NCI-H1092 treated with DMSO at 0.1 percent for 48 hours (cell line): ENCODE data around the gene STON1.
A peak's percentile ranks its signal among the peaks of the same experiment; 100 is the strongest.
"Not testable (repeated sequence)": the region's sequence is repeated elsewhere in the genome, so short reads cannot be mapped to it uniquely, and the experiment has no call there.

ENCODE experiments used
- DNase-seq: peaks from one replicate; lab custom pipeline; 2025; lab: John Stamatoyannopoulos, UW

STON1 gene, protein sequence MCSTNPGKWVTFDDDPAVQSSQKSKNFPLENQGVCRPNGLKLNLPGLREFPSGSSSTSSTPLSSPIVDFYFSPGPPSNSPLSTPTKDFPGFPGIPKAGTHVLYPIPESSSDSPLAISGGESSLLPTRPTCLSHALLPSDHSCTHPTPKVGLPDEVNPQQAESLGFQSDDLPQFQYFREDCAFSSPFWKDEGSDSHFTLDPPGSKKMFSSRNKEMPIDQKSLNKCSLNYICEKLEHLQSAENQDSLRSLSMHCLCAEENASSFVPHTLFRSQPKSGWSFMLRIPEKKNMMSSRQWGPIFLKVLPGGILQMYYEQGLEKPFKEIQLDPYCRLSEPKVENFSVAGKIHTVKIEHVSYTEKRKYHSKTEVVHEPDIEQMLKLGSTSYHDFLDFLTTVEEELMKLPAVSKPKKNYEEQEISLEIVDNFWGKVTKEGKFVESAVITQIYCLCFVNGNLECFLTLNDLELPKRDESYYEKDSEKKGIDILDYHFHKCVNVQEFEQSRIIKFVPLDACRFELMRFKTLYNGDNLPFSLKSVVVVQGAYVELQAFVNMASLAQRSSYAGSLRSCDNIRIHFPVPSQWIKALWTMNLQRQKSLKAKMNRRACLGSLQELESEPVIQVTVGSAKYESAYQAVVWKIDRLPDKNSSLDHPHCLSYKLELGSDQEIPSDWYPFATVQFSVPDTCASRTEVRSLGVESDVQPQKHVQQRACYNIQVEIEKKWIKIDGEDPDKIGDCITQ

DNA sequence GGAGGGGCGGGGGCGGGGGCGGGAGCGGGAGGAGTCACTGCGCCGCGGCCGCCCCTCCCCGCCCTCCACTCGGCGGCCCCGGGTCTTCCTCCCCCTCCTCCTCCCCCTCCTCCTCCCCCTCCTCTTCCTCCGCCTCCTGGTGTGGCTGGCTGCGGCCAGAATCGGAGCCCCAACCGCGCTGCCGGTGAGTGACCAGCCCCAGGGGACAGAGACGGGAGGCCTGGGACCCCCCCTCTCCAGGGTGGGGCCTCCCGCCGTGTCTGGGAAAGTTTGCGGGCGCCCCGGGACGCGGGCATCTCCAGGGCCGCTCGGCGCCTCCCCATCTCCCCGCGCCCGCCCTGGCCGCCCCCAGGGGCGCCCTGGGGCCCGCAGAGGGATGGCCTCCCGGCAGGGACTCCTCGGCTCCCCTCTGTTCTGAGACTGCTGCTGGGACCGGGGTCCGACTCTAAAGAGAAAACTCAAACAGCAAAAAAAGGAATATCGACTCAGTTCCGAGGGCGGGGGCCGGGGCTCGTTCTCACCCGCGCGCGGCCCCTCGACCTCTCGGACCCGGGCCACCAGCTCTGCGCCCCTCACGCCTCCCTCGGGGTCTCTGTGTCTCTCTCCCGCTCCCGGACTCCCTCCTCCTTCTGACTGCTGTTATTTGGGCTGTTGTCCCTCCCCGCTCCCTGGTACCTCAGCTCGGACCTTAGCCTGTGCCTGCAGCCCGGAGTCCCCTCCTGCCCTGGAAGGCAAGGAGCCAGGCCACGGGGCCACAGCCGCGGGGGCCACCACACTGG, at the start of gene STON1:
Gene STON1, plus strand, starts transcription at position 122 of the 779 bp plus-strand sequence. CDS start 50,480 bp downstream, outside the sequence.
- DNase-seq, result no peak

DNA sequence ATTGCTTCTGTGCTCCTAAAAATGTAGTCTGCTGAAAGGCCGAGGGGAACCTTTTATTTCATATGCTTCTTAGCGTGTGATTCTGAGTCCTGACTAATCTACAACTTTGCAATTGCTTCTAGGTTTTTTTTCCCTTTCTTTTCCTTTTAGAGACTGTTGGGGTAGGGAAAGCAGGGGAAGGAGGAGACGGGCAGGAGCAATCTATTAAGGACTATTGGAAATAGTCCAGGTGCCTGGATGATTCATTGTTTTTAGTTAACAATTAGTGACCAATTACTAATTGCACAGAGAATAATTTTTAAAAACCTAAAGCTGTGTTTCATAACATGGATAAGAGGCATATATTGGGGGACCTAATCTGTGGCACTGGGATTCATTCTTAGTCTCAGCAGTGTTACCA, 49.4 kb upstream of the STON1 start:
- peak; percentile 56 for DNase-seq

DNA sequence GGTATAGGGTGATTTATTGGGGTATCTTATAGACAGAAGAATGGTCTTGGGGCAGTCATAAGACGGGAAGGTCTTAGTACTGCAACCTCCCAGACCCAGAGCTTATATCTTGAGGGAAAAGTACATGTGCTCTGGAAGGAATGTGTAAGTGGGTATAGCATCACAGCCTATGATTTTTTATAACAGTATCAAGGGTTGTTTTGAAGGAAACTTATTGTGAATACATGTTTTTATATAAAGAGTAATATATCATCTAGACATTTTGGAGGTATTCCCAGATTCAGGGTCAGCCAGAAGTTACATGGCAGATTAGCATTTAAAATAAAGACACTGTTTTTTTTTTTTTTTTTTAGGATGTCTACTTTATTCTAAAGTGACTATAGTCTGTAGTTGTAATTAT, 47.6 kb upstream of the STON1 start:
- peak; percentile 9 for DNase-seq

DNA sequence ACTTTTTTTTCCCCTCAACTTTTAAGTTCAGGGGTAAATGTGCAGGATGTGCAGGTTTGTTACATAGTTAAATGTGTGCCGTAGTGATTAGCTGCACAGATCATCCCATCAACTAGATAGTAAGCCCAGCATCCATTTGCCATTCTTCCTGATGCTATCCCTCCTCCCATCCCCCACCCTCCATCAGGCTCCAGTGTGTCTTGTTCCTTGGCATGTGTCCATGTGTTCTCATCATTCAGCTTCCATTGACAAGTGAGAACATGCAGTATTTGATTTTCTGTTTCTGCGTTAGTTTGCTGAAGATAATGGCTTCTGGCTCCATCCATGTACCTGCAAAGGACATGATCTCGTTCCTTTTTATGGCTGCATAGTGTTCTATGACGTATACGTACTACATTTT, 47.2 kb upstream of the STON1 start:
- peak; percentile 17 for DNase-seq

DNA sequence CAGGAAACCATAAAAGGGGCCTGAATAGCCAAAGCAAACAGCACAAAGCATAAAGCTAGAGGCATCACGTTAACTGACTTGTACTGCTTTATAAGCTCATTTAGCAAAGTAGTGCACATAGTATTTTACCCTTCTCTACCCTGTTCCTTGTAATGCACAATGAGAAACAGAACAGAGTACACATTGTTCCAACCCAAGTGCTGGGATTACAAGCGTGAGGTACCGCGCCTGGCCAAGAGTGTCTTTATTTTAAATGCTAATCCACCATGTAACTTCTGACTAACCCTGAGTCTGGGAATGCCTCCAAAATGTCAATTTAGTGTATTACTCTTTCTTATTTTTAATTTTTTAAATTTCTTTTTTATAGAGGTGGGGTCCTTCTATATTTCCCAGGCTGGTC, 46.4 kb upstream of the STON1 start:
- DNase-seq, result no peak

DNA sequence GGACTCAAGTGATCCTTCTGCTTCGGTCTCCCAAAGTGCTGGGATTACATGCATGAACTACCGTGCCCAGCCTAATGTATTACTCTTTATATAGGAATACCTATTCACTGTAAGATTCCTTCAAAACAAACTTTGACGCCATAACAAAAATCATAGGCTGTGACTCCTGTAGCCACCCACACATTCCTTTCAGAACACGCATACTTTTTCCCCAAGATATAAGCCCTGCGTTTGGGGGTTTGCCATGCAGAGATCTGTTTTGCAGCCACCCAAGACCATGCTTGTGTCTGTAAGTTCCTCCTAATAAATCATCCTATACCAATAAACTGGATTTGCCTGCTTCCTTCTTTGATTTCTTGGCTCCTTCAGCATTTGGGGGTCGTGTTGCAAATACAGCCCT, 46.0 kb upstream of the STON1 start:
- no peak for DNase-seq

DNA sequence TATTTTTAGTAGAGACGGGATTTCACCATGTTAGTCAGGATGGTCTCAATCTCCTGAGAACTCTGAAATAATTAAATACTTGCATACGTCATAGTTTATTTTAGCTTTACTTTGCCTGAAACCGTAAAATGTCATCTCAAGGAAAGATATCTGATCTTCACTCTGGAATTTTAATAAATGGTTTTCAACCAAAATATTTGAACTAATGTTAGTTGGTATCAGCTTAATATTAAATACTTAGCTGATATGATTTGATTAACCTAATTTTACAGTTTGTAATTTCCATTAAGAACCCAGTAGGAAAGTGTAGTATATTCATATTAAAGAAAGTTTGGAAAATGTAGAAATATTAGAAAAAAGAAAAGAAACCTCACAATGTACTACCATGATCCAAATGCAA, 41.4 kb upstream of the STON1 start:
- DNase-seq, result no peak

DNA sequence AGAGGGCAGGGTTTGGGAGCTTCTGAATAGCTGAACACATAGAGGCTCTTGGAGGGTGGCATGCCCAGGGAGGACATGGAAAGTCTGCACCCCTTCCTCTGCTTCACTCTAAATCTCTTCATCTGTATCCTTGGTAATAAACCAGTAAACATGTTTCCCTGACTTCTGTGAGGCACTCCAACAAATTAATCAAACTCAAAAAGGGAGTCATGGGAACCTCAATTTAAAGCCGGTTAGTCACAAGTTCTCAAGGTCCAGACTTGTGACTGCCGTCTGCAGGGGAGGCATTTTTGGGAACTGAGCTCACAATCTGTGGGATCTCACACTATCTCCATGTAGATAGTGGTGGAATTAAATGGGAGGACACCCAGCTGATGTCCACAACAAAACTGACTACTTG, 33.1 kb upstream of the STON1 start:
- DNase-seq, result no peak

DNA sequence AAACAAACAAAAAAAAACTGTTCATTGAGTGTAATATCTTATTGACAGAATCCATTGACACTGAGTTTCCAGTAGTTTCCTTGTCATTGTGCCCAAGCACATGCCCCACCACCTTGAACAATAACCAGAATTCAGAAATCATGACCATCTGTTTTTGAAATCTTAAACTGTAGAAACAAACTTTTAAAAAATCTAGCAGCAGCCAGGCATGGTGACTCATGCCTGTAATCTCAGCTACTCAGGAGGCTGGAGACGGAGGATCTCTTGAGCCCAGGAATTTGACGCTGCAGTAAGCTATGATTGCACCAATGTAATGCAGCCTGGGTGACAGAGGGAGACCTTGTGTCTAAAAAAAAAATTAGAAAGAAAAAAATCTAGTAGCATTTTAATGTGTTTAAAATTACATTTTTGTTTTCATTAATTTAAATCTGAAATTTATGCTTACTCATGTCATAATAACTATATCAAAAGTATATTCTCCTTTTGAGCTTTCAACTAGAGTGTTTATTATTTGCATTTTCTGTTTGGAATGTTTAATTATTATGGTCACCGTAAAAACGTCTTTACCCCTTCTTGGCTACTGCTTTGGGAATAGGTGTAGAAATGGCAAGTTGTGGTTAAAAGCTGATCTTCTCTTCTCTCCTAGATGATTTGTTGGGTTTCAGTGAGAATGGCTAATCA, 25.2 kb upstream of the STON1 start:
- no peak for DNase-seq

DNA sequence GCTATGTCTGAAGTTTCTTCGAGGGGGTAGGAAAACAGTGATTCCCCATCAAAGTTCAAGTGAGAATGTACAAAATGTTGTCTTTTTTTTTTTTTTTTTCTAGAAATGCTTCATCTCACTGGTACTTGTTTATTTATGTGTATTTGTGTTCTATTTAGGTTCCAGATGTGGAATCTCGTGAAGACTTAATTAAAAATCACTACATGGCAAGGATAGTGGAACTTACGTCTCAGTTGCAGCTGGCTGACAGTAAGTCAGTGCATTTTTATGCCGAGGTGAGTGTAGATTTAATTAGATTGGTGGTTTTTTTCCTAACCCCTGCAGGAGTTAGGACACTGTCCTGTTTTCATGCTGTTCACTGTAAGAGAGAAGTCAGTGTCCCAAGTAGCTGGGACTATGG, 22.8 kb upstream of the STON1 start:
- DNase-seq, result no peak

DNA sequence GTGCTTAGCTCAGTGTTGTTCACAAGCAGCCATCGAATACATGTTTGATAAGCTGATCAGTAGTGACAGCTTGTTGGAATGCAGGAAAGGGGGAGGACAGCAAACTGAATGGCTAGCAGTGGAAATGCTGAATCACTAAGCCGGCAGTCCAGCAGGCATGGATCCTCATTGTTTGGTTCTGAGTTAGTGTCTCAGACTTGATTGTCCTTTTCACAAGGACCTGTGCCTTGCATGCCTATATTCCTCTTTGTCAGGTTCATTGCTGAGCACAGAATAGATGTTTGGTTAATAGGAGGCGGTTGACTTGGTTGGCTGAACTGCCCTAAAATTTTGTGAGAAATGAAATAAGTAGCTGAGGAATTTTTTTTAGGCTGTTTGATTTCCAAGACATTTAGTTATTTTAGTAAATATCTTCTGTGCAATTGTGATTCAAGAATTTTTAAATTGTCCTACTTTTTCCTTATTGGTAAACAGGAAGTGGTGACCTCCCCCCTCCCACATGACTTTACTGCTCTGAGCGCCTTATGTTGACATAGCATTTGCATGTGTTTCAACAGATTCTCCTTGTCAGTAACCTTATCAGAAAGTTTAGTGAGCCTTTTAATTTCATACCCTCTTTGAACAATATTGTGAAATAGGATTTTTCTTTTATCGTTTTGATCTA, 21.4 kb upstream of the STON1 start:
- no peak for DNase-seq

DNA sequence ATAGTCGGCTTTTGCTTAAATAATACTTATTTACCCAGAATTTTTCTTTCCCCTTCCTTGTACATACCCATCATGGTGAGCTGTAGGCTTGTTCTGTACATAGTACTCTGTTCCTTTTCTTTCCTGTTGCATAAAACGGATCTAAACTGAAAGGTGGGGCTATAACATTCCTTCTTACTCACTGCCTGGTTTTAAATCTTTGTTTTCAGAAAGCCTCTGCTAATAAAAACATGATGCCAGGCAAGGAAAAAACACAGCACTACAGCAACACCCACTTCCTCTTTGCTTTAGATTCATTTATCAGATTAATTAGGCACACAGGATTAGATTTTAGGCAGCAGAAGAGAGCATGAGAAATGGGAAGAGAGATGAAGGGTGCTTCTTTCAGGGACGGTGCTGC, 19.6 kb upstream of the STON1 start:
- DNase-seq, result no peak

DNA sequence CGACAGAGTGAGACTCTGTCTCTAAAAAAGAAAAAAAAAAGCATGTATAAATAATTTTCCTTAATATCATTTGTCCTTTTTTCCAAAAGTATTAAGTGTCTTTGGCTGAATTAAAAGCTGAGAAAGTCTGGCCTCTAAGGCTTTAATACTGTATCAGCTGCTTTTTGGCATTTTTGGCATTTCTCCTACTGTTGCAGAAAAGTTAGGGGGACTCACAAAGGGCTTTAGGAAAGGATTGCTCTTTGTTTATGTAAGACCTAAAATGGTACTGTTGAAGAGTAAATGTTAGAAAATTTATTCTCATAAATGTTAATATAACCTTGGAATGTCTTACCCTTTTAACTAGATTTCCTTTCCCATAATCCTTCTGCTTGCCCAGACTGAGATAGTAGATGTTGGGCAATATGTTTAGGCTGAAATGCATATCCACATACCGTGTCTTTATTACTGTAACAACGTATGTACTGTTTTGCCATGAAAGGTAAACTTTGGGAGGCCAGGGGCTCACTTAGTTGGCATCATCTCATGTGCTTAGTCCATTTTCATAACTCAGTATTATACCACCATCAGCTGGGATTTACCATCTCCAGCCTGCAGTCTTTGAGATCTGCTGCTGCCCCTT, 18.0 kb upstream of the STON1 start:
- DNase-seq, result no peak

DNA sequence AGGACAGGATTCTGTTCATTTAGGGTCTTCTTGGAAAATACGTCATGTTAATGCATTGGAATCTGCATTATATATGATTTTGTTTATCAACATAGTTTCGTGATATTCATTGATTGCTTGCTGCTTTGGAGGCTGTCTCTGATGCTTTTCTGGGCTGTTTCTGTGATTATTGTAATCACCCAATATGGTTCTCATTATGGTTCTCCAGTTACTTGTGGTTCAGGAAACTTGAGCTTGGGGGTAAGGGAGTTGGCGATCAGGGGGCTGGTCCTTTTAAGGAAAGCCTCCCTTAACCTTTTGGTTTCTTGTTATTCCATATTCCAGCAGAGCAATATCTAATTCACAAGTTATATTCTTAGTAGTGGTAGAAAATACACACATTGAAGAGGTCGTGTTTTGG, 17.4 kb upstream of the STON1 start:
- no peak for DNase-seq

DNA sequence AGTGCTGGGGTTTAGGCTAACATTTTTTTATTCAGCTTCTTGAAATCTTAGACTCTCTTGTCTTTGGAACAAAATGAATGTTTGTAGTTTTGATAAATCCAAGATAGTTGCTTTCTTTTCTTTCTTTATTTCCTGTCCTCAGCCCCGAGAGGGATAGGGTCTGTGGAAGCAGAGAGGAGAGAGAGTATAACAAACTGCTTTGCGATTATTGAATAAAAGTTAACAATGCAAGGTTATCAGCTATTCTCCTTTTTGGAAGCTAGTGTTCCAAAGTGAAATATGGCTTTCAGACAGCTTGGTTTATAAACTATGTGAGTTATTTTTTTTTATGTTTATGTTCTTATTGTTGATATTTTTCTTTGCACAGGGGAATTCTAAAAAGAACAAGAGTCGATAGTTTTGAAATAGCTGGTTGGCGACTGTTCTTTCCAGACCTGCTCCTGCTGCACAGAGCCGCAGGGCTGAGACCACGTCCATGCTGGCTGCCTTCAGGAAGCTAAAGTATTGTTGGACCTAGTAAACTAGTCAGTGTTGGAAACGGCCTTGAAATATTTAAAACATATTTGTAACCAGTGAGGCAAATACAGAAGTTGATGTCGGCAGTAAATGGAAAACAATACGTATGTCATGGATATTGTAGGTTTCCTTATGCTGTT, 15.5 kb upstream of the STON1 start:
- no peak for DNase-seq

DNA sequence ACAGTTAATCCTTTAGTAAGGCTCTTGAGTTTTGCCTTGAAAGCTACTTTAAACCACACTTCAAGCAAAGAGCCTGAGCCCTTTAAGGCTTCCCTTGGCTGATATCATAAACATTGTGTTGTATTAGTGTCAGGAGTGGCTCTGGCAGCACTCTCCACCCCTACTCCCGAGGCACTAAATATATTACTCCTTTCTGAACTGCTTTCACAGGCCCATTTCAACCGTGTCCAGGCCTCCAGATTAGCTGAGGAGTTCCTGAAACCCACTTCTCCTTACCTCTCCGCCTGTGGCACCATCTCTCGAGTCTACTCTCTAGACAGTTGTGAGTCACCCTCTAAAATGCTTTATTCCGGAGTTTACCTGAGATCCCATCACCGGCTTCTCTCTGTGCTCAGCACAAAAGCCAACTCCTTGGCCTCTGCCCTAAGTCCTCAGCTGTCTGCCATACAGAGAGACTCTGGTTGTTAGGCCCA, 14.4 kb upstream of the STON1 start:
- no peak for DNase-seq

DNA sequence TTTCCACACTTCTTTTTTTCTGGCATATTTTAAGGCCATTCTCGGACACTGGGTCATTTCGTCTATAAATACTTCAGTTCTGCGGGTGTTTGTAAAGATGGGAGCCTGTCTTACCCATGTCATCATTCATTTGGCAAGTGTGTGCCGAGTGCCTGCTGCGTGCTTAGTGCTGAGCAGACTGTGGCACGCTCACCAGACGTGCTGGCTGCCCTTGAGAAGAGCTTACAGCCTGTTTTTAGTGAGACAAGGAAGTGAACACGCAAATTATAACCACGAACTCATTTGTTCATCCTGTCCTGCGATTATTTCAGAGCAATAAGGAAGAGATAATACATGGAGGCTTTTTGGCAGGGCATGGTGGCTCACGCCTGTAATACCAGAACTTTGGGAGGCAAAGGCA, 10.4 kb upstream of the STON1 start:
- DNase-seq, result no peak

DNA sequence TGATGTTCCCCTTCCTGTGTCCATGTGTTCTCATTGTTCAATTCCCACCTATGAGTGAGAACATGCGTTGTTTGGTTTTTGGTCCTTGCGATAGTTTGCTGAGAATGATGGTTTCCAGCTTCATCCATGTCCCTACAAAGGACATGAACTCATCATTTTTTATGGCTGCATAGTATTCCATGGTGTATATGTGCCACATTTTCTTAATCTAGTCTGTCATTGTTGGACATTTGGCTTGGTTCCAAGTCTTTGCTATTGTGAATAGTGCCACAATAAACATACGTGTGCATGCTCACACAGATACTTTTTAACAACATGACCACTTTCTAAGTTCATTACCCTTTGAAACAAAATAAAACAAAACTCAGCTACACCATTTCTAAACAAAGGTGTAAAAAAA, 5.2 kb upstream of the STON1 start:
- not testable (repeated sequence) for DNase-seq

DNA sequence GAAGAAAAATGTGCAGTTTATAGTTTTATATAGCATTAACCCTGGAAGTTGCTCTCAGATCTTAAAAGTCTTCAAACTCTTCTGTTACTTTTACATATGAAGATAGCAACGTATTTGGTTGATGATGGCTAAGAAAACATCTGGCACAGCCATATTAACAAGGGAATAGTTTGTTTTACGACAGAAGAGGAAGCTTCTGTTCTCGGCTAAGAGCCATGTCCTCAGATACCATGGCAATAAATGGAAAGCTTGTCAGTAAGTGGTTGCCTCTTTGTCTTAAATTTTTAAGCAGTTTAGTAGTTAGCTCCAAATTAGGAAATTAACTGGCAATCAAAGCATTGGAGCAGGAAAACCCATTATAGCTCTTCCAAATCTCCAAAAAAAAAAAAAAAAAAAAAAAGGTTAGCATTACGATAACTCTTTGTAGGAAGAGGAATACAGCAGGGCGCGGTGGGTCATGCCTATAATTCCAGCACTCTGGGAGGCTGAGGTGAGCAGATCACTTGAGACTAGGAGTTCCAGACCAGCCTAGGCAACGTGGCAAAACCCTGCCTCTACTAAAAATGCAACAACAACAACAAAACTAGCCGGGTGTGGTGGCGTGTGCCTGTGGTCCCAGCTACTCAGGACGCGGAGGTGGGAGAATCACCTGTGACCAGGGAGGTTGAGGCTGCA, 4.5 kb upstream of the STON1 start:
- DNase-seq, result no peak
